ENCODE measurements around the gene TBX4.
"Not testable (repeated sequence)": the region's sequence is repeated elsewhere in the genome, so short reads cannot be mapped to it uniquely, and the experiment has no call there.

Gene TBX4

GRCh38 chr17:61431594-61432311 is 20.5 kb upstream of the TBX4 start:
- DNase-seq = peak; percentile 25

DNA sequence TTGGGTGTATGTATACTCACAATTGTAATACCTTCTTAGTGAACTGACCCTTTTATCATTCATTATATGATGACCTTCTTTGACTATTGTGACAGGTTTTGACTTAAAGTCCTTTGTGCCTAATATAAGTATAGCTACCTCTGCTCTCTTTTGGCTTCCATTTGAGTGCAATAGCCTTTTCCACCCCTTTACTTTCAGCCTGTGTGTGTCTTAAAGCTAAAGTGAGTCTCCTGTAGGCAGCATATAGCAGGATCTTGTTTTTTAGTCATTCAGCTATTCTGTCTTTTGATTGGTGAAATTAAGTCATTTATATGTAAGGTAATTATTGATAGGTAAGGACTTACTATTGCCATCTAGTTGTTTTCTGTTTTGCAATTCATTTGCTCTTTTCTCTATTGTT is 15.9 kb upstream of the TBX4 start:
- DNase-seq = no peak

GRCh38 chr17:61436995-61437704 is 15.1 kb upstream of the TBX4 start:
- no peak for DNase-seq

- no peak for DNase-seq
Measured at GRCh38 chr17:61440697-61441096, 11.5 kb upstream of the TBX4 start.

GRCh38 chr17:61441507-61441906 is 10.7 kb upstream of the TBX4 start:
- DNase-seq = not testable (repeated sequence)

- DNase-seq = no peak
Measured at GRCh38 chr17:61442136-61442775, 10.0 kb upstream of the TBX4 start.

DNA sequence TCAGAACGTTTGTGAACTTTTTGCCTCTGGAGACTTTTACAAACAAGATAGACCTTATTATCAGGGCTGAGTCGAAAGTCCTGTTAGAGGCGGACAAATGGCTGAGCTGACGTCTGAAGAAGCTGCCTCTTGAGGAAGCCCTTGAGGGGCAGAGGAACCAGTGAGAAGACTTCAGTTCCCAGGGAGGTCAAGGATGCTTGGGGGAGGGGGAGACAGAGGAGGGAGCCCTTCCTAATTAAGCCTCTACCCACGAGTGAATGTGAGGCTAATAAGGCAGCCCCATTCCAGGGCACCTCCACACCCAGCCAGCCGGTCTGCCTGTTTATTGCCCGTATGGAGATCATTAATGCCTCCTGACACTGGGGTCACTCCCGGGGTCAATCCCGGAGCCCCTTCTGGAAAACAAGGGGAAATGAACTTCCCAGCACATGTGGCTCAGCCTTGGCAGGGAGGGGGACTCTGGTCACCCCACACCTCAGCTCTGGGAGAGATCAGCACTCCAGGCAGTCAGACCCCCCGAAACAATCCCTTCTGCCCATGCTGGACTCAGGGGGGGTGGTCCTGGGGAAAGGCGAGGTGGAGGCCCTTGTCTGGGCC is 9.2 kb upstream of the TBX4 start:
- no peak for DNase-seq

DNA sequence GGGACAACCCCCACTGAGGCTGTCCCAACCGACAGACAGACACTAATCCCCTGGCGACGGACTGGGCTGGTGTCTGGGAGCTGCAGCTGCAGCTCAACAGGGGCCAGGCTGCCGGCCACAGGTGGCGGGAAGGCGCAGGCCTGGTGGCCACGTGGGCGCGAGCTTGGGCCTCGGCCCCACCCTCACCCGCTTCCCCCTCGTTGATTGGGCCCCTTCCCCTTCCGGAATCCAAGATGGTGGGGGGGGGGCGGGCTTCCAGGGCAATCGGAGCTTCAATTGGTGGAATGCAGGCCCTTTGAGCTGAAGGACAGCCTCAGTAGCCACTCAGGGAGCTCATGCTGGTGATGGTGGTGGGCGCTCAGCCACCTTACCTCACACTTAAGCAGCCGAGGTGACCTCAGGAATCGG is 8.7 kb upstream of the TBX4 start:
- DNase-seq = no peak

GRCh38 chr17:61444075-61444474 is 8.1 kb upstream of the TBX4 start:
- no peak for DNase-seq

- peak; percentile 14 for DNase-seq
Measured at GRCh38 chr17:61444831-61445230, 7.4 kb upstream of the TBX4 start.

GRCh38 chr17:61447358-61447757 is 4.9 kb upstream of the TBX4 start:
- DNase-seq = no peak

DNA sequence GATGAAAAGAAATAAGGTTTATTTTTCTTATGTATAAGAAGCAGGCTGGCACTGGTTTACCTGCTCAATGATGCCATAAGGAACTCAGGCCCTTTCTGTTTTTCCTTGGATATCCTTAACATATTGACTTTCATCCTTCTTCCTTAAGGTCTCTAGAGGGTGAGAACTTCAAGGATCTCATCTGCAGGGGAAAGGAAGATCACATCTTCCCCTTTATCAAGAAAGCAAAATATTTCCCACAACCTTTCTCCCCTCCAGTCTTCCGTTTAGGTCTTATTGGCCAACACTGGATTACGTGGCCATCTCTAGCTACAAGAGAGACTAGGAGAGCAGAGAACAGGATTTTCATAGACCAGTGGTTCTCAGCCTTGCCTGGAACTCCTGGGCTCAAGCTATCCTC is 4.2 kb upstream of the TBX4 start:
- no peak for DNase-seq

- not testable (repeated sequence) for DNase-seq
Measured at GRCh38 chr17:61449140-61449539, 3.1 kb upstream of the TBX4 start.

DNA sequence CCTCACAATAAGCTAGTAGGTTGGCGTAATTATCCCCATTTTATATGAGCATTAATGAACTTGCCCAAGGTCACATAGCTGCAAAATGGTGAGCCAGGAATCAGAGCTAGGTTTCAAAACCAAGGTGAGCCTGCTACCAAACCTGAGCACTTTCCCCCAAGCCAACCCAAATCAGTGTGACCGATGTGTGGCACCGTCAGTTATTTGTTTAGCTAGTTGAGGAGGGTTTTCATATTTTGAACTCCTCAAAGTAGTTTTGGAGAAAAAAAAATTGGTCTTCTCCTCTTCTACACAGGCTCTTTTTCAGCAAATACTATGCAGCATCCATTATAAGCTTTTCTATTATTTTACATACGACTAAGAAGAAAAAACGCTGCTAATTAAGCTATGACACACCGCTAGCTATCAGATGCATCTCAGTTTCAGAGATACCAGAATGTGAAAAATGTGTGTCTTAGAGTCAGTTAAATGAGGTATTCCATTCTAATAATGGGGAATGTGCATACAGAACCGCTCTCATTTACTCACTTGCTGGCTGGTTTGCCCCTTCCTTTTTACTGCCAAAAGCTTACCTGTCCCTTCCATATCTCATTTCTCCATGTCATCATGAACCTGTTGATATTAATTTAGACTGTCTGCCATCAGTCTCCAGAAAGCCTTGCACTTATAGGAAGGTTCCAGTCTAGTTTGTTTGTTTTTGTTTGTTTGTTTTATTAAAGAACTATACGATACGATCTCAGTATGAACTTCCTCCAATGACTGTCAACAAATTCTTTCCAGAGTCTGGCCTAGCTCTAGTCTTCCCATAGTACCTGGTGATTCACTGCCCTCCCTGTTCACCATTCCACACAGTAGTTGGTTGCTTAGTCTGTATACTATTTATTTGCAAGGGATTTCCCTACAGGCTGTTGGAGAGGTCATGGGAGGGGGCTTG is 2.2 kb upstream of the TBX4 start:
- DNase-seq = no peak

DNA sequence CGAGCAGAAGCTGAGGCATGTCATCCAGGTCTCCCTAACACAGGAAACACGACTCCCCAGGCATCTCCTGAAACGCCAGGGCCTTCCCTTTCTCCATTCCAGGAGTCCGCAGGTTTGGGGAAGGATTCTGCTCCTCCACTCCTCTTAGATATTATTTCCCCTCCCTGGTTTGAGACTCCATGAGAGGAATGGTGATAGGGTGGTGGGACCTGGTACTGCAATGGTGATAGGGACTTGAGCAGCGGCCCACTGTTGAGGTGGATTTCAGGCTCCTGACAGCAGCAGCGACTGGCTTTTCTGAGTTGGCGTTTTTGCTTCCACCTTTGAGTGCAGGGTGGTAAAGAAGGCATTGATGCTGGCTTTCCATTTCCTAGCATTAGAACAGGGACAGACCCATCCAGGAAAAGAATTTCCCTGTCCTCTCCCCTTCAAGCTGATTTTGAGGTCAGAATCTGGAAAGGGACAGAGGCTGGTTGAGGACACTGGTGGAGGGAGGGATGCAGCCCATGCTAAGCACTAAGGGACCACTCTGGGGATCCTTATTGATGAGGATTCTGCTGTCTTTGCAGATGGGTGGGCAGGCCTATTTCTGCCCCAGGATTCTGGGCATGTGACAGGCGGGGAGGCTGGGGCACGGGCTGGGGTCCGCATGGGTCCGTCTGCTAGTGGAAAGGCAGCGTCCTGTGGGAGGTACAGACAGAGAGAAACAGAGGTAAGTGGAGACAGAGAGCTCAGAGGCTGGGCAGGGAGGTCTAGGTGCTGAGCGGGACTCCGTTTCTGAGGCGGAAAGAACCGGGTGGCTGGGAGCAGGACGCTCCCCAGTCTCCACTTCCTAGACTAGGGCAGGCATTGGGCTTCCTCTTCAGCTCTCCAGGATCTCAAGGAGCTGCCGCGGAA is 1.3 kb upstream of the TBX4 start:
- DNase-seq = no peak

- DNase-seq = no peak
Measured at GRCh38 chr17:61451538-61452300, 503 bp upstream of the TBX4 start.

- DNase-seq = no peak
Measured at GRCh38 chr17:61453566-61454380, 1.6 kb downstream of the TBX4 start.

DNA sequence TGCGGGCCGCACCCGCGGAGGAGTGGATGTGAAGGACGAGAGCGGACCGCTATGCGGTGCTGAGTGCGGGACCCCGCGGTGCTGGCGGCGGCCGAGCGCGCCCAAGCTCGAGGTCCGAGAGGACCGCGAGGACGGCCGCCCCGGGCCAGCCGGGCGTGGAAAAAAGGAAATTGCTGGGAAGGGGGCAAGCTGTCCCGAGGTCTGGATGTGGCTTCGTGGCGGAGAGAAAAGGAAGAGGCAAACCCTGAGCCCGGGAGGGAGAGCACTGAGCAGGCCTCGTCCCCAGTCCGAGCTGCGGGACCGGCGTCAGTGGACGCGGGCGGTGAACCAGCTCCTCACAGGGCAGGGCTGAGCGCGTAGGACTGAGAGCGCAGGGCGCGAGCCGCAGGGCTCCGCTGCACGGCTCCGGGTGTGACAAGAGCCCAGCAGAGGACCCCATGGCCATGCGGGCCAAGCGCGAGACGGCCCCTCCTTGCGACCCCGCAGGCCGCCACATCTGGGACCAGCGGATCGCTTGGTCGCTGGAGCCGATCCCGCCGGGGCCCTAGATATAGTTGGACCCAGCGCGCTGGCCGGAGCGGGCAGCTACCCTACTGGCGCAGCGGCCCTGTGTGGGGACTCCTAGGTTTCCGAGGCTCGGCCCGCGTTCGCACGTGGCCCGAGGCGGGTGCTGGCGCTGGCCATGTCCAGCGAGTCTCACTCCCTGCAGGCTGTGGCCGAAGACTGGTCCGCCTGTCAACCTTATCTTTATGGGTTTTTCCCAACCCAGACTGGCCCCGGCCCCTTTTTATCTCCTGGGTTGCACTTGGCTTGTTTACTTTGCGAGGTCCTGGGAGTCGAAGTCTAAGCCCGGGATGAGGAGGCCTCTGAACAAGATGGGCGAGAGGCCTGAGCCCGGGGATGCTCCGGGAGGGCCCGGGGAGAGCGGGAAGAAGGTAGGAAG is 2.4 kb downstream of the TBX4 start:
- DNase-seq = no peak

Data from HCEC 1CT (cell line).